AG09309 (cell line): ENCODE measurements around the gene MCHR2.

Experiments used
- DNase-seq: peaks from one replicate; pipeline ENCODE4 v3.0.0-alpha.2; 2010; ENCODE audit warnings: low read depth
- H3K4me3 ChIP-seq: 2 replicates; pipeline ENCODE4 v1.5.1; 2011; ENCODE audit warnings: mild to moderate bottlenecking, low read depth, low read length, moderate library complexity; ENCODE audit not compliant: control insufficient read depth
- CTCF ChIP-seq: IDR thresholded peaks from 2 replicates; pipeline ENCODE4 v1.5.1; 2011; ENCODE audit warnings: mild to moderate bottlenecking, low read depth, low read length, inconsistent platforms; ENCODE audit not compliant: insufficient read depth, control insufficient read depth; ENCODE audit errors: missing control alignments

MCHR2 gene

DNA sequence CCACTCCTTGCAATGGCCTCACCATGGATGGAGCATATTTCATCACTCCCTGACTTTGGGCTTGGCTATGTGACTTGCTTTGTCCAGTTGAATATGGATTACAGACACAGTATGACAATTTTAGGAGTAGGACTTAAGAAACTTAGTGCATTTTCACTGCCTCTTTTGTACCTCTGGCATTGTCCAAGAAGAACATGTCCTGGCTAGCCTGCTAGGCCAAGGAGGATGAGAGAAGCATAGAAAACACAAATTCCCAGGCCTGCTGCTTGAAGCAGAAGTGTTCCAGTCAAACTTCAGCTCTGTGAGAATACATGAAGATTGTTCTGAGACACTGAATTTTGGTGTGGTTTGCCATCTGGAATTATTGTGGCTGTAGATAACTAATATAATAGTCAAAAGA lies 3.1 kb upstream of the MCHR2 start:
- no peak overlapping the region for H3K4me3 ChIP-seq
- TF ChIP-seq CTCF, result no peak
- DNase-seq, result no peak

DNA sequence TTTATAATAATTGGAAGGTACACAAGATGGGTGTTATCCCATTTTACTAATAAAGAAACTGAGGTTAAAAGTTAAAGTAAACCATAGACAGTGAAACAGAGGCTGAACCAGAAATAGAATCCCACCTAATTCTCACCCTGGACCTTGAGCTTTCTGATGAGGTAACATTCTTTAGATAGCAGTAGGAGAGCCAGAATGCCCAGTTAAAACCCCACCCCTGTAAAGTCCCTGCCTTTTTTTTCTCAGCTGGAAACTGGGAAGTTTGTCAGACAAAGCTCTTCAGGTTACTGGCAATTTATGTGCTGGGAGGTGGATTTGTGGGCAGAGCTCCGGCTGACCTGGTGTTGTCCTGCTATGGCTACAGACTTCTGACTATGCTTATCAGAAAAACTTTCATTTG lies 1.9 kb upstream of the MCHR2 start:
- no peak for TF ChIP-seq CTCF
- H3K4me3 ChIP-seq, result no peak overlapping the region

GRCh38 chr6:99993146-99993532 lies 884 bp downstream of the MCHR2 start:
- no peak for DNase-seq
- TF ChIP-seq CTCF, result no peak
- peak overlapping the region; percentile 31 for H3K4me3 ChIP-seq

More for the DNA sequence above, 1.9 kb upstream of the MCHR2 start:
- no peak for DNase-seq

DNA sequence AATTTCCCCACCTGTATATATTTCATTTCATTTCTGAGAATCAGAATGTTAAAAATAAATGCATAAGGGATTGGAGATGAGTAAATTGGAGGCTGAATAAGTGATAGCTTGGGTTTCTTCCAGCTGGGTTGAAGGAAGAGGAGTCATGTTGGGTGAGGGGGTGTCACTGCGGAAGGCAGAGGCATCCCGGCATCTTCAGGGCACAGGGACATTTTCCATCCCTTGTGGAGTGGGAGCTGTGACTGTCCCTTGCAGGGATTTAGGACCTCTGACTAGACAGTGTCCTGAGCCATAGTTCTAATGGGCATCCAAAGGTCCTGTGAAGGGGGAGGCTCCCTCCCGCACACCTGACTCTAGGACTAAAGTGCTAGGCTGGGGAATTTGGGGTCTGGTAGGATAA lies 2.1 kb downstream of the MCHR2 start:
- DNase-seq, result no peak
- no peak for TF ChIP-seq CTCF
- no peak overlapping the region for H3K4me3 ChIP-seq

DNA sequence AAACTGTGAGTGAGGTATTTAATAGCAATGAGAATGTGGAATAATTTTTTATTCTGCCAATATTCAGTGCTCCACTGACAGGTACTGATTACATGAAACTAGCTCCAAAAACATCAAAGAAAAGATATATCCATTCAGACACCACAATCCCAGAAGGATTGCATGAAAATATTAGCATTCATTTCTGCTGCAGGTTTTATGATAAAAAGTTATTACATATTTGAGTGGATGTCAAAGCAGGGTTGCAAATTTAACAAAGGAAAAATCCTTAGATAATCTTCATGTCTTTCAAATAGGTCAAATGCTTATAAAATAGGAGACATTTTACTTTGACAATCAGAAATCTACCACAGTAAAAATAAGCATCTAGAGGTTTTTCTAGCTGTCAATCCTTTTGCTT lies 13.3 kb downstream of the MCHR2 start:
- DNase-seq, result no peak
- no peak for TF ChIP-seq CTCF
- H3K4me3 ChIP-seq, result no peak overlapping the region

DNA sequence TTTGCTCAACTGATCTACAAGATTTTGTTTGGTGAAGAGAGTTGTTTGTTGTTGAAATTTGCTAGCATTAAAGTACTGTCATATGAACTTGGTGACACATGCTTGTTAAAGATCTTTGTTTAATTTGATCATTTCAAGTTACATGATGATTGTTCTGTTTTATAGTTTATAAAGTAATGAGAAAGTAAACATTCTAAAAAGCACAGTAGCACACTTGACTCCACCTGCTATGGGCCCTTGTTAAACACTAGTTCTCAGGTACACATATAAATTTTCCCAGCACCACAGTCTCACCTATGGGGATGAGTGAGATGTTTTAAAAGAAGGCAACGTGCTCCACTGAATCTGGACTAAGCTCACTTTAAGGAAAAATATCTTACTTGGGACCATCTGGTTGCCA lies 14.1 kb downstream of the MCHR2 start:
- no peak for DNase-seq
- no peak for TF ChIP-seq CTCF
- H3K4me3 ChIP-seq, result no peak overlapping the region

- no peak overlapping the region for H3K4me3 ChIP-seq
- TF ChIP-seq CTCF, result no peak
- no peak for DNase-seq
Measured at GRCh38 chr6:99967052-99967451, 27.0 kb downstream of the MCHR2 start.
